Activated CD4-positive, alpha-beta T cell treated with anti-CD3 and anti-CD28 coated beads, Interleukin-2, amount 50 U/mL, for 24 hours (primary cell): ENCODE measurements around the gene PRDM8.
A peak's percentile ranks its signal among the peaks of the same experiment; 100 is the strongest.

ENCODE experiments used
- DNase-seq, 2 donors: peaks; one replicate each; pipeline ENCODE4 v3.0.0-alpha.2; 2020; ENCODE audit warnings: low read depth in 1 of 2, low spot score in 1 of 2

Gene PRDM8

DNA sequence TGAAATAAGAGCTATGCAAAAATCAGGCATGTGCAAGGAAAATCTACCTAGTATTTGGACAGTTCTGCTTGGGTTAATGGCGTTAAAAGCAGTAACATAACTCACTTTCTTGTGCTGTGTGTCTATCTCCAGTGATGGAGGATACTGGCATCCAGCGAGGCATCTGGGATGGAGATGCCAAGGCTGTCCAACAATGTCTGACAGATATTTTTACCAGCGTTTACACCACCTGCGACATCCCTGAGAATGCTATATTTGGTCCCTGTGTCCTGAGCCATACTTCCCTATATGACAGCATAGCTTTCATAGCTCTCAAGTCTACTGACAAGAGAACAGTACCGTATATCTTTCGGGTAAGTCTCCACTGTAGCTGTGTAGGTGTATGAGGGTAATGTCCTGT, 2.6 kb downstream of the PRDM8 start:
- no peak for DNase-seq

GRCh38 chr4:80201252-80202151, 4.2 kb downstream of the PRDM8 start:
- DNase-seq = peak; percentile 50 to 63

- DNase-seq = peak; percentile 58 to 66
These were observed 4.9 kb downstream of the PRDM8 start for GRCh38 chr4:80202190-80202711.

- DNase-seq = no peak
These were observed 5.6 kb downstream of the PRDM8 start for GRCh38 chr4:80202741-80203553.

DNA sequence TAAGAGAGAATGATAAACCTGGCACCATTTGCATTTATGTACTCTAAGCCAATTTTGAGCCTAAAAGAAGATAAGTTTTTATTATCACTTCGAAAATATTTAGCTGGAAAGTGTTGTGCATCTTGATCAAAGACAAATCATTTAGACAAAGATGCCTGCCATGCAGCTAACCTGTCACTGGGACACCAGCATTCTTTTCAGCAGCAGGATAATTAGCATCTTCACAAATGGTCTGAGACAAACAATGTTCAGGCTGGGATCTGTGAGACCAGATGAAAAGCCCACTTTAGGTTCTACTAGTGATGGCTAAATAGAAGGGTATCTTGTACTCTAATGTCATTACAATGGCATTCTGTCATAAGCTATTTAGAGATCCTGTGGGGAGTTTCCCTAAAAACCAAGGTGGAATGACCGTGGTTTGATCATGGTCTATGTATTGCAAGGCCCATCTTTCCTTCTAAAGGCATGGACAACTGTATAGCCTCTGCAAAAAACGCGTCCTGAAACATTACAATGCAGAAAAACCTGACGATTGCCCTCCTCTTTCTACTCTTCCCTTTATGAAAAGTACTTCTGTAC, 7.2 kb downstream of the PRDM8 start:
- DNase-seq = no peak

DNA sequence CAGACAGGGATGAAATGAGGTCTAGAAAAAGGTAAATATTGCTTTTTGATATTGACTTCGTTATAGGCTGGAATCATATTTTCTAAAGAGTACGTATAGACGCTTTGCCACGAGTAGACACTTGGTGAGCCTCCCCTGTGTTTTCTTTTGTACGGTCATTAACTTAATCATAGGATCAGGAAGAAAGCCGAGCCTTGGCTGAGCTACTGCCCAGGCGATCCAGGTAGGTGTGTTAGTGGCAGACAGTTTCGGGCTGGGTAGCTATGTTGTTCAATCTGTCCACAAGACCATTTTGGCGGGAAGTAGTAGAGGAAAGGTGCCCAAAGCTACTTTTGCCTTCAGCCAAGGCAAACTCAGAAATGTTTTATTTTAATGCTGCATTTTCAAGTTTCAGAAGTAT, 8.8 kb downstream of the PRDM8 start:
- DNase-seq = no peak

GRCh38 chr4:80206521-80207171, 9.3 kb downstream of the PRDM8 start:
- DNase-seq = no peak

GRCh38 chr4:80207172-80207583, 9.9 kb downstream of the PRDM8 start:
- no peak for DNase-seq

GRCh38 chr4:80207664-80208063, 10.4 kb downstream of the PRDM8 start:
- DNase-seq = no peak

GRCh38 chr4:80208610-80209339, 11.5 kb downstream of the PRDM8 start:
- DNase-seq = no peak

DNA sequence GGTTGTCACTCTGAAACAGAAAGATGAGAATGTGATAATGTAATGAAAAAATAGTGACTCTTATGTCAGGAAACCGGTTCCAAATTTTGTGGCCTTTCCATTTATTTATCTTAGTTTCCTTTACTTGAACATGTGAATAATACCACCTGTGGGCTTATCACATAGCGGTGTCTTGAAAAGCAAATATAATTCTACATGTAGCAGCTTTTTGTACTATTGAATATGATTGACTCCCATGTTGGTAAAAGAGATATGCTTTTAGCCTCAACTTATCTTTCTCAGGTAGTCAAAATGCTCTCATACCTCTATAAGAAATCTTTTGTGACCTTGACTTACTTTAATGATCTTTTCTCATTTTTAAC, 12.0 kb downstream of the PRDM8 start:
- DNase-seq = no peak

DNA sequence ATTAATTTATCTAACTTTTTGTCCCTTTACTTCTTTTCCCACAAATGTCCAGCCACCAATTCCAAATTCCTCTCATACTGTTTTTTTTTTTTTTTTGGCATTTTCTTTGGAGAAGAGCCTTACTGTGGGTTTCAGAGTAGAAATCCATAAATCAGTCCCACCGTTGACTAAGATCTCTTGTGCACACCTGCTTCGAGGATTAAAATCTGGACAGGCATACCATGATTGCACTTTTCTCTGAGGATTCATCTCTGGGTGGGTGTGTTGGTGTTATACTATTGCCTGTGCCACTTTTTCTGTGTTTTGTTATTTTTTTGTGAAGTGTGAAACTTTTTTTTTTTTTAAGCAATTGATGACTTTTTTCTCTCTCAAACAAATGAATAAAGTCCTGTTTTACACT, 13.2 kb downstream of the PRDM8 start:
- DNase-seq = no peak

DNA sequence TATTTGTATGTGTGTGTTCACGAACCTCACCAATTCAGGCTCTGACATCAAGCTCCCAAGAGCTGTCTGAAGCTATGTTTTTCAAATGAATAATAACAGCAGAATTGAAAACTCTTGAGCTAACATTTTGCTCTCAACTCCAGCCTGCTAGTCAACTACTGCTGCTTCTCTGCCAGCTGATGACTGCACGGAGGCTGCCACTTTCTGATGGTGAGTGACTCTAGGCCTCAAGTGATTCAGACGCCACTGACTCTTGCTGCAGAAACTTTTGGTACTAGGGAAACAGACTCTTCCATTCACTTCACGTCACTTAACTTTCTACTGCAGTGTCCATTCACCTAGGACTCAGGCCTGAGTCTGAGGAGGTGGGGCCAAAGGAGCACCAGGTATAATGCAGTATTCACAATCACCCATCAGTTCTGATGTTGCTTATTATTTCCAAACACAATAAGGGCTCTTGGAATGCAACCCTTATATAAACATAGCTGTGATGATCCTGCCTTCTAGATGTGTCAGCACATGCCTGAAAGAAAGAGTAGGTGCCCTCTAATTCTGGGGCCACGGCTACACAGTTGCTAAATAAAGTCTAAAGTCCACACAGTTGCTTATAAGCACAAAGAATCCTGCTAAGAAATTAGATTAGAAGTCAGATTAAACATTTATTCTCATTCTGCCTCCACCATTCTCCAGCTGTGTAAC, 16.0 kb downstream of the PRDM8 start:
- DNase-seq = no peak

DNA sequence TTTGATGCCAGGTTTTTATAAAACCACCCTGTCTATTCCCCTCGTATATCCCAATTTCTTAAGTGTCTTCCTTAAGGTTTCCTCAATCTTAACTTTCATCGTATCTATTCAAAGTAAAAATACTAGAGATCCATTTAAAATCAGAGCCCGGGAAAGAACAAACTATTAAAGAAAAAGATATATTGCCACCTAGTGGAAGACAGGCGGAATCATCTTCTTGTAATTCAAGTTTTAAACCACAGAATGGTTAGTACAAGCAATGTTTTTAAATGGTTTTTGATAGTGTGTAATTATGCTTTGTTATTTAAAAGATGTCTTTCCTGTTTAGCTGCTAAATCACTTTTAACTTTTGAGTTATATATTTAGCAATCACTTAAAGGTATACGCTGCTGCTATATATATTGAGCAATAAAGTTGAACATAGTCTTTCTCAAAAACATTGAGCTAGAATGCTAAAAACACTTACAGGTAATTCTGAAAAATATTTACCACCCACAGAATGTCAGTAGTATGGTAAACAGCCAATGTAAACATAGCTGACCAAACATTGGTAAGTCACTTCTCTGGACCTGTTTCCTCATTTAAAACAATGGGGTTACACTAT, 18.2 kb downstream of the PRDM8 start:
- DNase-seq = no peak

- no peak for DNase-seq
These were observed 18.9 kb downstream of the PRDM8 start for GRCh38 chr4:80216100-80216761.

- DNase-seq = no peak
These were observed 22.2 kb downstream of the PRDM8 start for GRCh38 chr4:80219301-80220025.

GRCh38 chr4:80220711-80221110, 23.4 kb downstream of the PRDM8 start:
- no peak for DNase-seq

- no peak for DNase-seq
These were observed 23.9 kb downstream of the PRDM8 start for GRCh38 chr4:80221161-80221560.
